HG03457 (cell line): ENCODE measurements around the gene CHRM5.
"Not testable (repeated sequence)": the region's sequence is repeated elsewhere in the genome, so short reads cannot be mapped to it uniquely, and the experiment has no call there.

Experiments
- ATAC-seq: cut with Tn5 transposase; IDR thresholded peaks from one replicate; pipeline ENCODE4 v1.9.1; 2021; ENCODE audit warnings: moderate number of reproducible peaks; ENCODE audit not compliant: unreplicated experiment

The CHRM5 gene

GRCh38 chr15:33985751-33986150 is 17.5 kb downstream of the CHRM5 start:
- no peak for ATAC-seq

GRCh38 chr15:33987444-33987843 is 19.1 kb downstream of the CHRM5 start:
- no peak for ATAC-seq

GRCh38 chr15:33988384-33988783 is 20.1 kb downstream of the CHRM5 start:
- no peak for ATAC-seq

- ATAC-seq = no peak
These were observed 25.8 kb downstream of the CHRM5 start for GRCh38 chr15:33994005-33994615.

- ATAC-seq = not testable (repeated sequence)
These were observed 27.4 kb downstream of the CHRM5 start for GRCh38 chr15:33995666-33996065.

- no peak for ATAC-seq
These were observed 33.2 kb downstream of the CHRM5 start for GRCh38 chr15:34001536-34001935.

- ATAC-seq = no peak
These were observed 38.1 kb downstream of the CHRM5 start for GRCh38 chr15:34006381-34006780.

GRCh38 chr15:34009656-34010055 is 41.4 kb downstream of the CHRM5 start:
- ATAC-seq = no peak

- no peak for ATAC-seq
These were observed 42.6 kb downstream of the CHRM5 start for GRCh38 chr15:34010921-34011320.

- no peak for ATAC-seq
These were observed 43.2 kb downstream of the CHRM5 start for GRCh38 chr15:34011481-34011880.

GRCh38 chr15:34012461-34013028 is 44.2 kb downstream of the CHRM5 start:
- ATAC-seq = no peak

- no peak for ATAC-seq
These were observed 45.4 kb downstream of the CHRM5 start for GRCh38 chr15:34013746-34014145.

GRCh38 chr15:34014556-34014955 is 46.3 kb downstream of the CHRM5 start:
- ATAC-seq = no peak

- ATAC-seq = no peak
These were observed 49.8 kb downstream of the CHRM5 start for GRCh38 chr15:34018021-34018645.

GRCh38 chr15:34018738-34019137 is 50.4 kb downstream of the CHRM5 start:
- ATAC-seq = not testable (repeated sequence)

GRCh38 chr15:34019369-34019990 is 51.2 kb downstream of the CHRM5 start:
- no peak for ATAC-seq

- no peak for ATAC-seq
These were observed 55.6 kb downstream of the CHRM5 start for GRCh38 chr15:34023907-34024306.

GRCh38 chr15:34025252-34025651 is 57.0 kb downstream of the CHRM5 start:
- no peak for ATAC-seq

GRCh38 chr15:34027606-34028005 is 59.3 kb downstream of the CHRM5 start:
- ATAC-seq = no peak

- no peak for ATAC-seq
These were observed 63.9 kb downstream of the CHRM5 start for GRCh38 chr15:34031987-34032760.
